HL-60/S4 treated with phorbol 12-myristate 13-acetate at 8.2 ng/mL for 4 days and 3 days (cell line): ENCODE data around the gene MRS2.
"Not testable (repeated sequence)": the region's sequence is repeated elsewhere in the genome, so short reads cannot be mapped to it uniquely, and the experiment has no call there.

Experiments used
- in situ Hi-C: fragments of 300-500 bp; cut with MboI; formaldehyde crosslinking; loops from 2 replicates; pipeline ENCODE4 v1.15.0; 2022; ENCODE audit warnings: low sequenced_read_pairs

The MRS2 gene

DNA sequence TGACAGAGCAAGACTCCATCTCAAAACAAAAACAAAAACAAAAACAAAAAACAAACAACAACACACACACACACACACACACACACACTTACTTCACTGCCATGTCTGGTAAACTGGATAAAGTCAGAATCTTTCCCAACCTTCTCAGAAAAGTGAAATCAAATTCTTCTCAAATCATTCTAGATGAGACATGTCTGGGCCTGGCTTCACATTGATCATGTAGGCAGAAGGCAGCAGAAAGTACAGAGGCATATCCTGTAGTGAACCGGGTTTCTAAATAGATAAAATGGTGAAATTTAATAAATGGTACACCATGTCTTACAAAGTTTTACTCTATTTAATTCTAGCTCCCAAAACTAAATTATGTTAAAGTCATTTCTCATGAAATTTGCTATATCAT, 14.9 kb upstream of the MRS2 start:
- in situ Hi-C loops = no loop called here

DNA sequence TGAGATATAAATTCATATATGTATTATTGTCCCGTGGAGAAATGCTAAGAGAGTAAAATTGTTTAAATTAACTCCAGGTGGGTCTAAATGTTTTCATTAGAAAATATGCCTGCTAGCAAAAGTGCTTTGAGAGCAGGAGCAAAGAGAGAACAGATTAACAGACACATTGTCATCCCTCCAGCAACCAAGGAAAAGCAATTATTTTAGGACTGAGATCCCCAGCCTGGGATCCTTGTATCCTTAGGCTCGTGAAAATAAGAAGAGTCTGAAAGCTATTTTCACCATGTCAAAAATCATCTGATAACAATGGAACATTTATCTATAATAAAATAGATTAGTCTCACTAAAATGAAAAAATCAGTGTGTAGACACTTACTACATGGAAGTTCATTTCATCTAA, 11.5 kb upstream of the MRS2 start:
- in situ Hi-C loops = no loop called here

DNA sequence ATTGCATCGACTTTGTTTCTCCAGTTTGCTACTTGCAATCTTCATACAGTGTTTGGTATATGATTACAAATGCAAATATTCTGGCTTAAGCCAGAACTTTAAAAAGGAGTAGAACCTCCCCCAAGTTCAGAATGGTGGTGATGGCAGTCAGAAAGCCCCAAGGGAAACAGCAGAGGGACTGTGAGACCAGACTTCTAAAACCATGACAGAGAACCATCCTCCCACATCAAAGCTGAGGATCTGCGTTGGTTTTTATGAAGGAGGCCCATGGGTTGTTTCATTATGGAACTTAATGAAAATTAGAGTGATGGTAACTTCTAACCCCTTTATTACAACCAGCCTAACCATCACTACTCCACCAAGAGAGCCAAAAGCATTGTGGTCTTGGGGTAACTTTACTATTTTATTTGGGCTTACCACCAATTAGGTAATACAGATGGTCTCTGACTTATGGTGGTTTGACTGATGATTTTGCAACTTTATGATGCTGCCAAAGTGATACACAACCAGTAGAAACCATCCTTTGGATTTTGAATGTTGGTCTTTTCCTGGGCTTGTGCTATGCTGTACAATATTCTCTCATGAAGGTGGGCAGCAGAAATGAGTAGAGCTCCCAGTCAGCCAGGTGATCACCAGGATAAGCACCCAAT, 10.9 kb upstream of the MRS2 start:
- in situ Hi-C loops = no loop called here

DNA sequence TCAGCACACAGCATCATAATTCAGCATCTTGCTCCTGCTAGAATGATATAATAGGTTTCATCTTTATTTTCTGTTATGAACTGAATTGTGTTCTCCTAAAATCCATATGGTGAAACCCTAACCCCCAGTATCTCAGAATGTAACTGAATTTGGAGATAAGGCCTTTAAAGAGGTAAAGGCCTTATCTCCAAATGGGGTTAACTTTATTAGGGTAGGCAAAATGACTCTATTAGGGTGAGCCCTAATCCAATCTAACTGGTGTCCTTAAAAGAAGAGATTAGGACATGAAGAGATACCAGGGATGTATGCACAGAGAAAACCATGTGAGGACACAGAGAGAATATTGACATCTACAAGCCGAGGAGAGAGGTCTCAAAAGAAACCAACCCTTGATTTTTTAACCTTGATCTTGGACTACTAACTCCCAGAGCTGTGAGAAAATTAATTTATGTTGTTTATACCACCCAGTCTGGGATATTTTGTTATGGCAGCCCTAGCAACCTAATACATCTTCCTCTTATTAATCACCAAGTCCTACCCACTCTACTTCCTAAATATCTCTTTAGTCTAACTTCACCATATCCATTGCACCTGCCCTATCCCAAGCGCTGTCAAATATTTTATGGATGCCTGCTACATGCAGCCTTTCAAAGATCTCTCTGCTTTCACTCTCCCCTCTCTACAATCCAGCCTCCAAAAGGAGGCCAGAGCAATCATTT, 8.5 kb upstream of the MRS2 start:
- in situ Hi-C loops = no loop called here

GRCh38 chr6:24394780-24395437, 7.8 kb upstream of the MRS2 start:
- in situ Hi-C loops = no loop called here

DNA sequence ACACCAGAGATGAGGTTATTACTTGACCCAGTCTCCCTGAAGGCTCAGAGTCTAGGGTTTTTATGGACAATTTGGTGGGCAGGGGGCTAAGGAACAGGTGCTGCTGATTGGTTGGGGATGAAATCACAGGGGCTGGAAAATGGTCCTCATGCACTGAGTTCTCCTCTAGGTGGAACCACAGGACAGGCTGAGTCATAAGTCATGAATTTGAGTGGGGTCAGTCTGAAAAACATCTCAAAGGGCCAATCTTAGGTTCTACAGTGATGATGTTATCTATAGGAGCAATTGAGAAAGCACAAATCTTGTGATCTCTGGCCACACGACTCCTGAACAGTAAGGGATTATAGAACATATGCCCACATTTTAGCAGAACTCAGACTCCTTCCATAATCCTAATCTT, 5.9 kb upstream of the MRS2 start:
- in situ Hi-C loops = no loop called here

GRCh38 chr6:24397631-24398030, 5.1 kb upstream of the MRS2 start:
- in situ Hi-C loops = no loop called here

GRCh38 chr6:24400045-24401039, 2.4 kb upstream of the MRS2 start:
- in situ Hi-C loops = not testable (repeated sequence)

GRCh38 chr6:24401458-24401857, 1.3 kb upstream of the MRS2 start:
- in situ Hi-C loops = no loop called here

GRCh38 chr6:24403501-24403824, 727 bp downstream of the MRS2 start:
- in situ Hi-C loops = no loop called here

- in situ Hi-C loops = no loop called here
Observed at GRCh38 chr6:24405262-24405661, 2.5 kb downstream of the MRS2 start.

DNA sequence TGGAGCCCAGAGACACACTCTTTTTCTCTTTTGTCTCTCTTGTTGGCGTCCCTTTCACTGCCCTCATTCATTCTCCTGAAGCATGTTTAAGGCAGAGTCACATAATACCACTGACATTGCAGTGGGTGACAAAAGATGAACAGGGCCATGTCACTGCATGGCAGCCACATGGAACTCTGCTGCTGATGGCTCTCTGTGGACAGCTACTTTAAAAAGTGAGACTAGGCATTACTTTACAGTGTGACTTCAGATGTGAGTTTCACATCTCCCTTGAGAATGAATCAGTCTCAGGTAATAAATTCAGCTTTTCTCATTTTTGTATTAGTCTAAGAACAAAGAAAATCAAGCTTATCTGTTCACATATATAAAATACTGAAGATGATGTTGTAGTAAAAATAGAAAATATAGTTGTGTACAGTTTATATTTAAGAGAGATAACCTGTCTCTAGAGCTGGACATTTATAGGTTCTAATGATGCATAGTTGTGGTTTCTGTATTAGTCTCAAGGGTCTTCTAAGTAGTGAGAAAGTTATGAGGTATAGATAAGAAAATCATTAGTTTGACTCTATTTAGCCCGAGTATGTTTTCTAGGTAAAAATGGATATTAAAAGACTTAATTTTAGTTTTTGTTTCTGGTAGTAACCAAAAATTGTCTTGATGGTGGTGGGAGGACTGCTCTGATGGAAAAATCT, 6.1 kb downstream of the MRS2 start:
- in situ Hi-C loops = no loop called here

DNA sequence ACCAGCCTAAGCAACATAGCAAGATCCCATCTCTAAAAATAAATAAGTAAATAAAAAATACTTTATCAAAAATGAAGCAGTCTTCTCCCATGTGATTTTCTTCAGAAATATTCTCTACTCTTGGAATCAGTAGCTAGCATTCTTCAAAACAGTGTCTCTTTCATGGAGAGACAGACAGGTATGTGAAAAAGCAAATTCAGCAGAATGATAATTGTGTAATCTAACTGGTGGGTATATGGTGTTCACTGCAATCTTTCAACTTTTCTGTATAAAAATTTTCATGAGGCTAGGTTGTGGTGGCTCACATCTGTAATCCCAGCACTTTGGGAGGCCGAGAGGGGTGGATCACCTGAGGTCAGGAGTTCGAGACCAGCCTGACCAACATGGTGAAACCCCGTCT, 7.9 kb downstream of the MRS2 start:
- in situ Hi-C loops = no loop called here

DNA sequence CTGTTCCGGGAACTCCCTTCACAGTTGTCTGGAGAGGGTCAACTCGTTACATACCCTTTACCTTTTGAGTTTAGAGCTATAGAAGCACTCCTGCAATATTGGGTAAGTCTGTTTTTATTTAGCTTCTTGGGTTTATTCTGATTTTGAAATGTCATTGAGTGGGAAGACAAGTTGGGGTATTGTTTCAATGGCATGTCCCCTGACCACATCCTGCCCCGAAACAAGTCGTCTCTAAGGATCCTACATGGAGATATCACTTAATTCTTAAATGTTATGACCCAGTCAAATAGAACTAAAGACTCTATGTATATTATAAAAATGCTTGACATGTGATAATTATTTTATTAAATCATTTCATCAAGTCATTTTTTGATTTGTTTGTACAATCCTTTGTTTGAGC, 9.6 kb downstream of the MRS2 start:
- in situ Hi-C loops = no loop called here

DNA sequence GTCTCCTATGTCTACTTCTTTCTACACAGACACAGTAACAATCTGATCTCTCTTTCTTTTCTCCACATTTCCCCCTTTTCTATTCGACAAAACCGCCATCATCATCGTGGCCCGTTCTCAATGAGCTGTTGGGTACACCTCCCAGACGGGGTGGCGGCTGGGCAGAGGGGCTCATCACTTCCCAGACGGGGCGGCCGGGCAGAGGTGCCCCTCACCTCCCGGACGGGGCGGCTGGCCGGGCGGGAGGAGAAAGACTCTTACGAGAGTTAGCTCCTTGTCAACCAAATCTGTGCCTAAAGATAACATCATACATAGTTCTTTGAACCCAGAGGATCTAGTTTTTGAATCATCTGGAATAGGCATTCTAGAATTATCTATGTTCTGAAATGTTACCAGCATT, 11.8 kb downstream of the MRS2 start:
- in situ Hi-C loops = not testable (repeated sequence)

GRCh38 chr6:24415753-24416152, 13.0 kb downstream of the MRS2 start:
- in situ Hi-C loops = no loop called here

GRCh38 chr6:24419526-24419925, 16.8 kb downstream of the MRS2 start:
- in situ Hi-C loops = no loop called here

DNA sequence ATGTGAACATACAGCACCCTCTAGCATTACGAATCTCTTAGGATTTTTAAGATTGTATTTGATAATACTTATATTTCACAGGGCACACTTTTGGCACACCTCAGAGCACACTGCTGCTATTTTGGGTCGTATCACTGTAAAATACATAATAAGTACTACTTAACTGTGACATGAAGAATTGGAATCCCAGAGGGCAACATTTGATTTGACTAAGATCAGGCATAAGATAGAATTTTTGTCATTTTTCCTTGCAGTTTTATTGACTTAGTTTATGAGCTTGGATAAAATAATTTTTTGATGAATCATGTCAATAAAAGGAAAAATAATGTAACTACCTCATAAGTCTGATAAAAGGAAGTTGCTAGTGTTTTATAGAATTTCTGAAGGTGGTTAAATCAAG, 22.4 kb downstream of the MRS2 start:
- in situ Hi-C loops = no loop called here

- in situ Hi-C loops = no loop called here
Observed at GRCh38 chr6:24426729-24427446, 24.2 kb downstream of the MRS2 start.

DNA sequence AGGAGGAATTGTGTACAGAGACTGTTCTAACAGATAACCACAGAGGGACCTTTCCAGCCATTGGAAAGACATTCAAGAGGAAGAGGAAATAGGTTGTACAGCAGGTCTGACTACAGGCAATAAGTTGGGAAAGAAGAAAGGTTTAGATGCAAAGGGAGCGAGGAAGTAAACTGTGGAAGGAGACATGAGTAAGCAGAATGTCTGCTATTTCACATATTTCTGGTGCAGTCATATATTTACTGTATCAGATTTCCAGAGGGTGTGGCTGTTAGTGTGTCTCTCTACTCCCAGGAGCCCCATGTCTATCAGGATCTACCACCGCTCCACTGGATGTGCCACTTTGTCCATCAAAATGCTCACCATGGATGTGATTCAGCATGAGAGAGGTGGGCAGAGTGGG, 25.9 kb downstream of the MRS2 start:
- in situ Hi-C loops = no loop called here
